GM12878 (cell line): Measurements from ENCODE around the gene DNAI7. TPM values are rescaled to one million over a fixed set of nuclear protein-coding genes. Genes with fewer than 3 reads are reported as not detected.

Experiments used
- ATAC-seq: fragments of 200-7000 bp; cut with Tn5 transposase; 3 replicates; pipeline ENCODE4 v1.9.1; 2020; ENCODE audit warnings: mild to moderate bottlenecking, moderate library complexity
- BruUV-seq: library from RNA; stranded (reverse); fragments of 400-500 nt; replicated peaks from 2 replicates; lab custom pipeline; 2021; lab: Mats Ljungman, UMichigan
- CTCF ChIA-PET: fragments of 300-600 bp; sonication (Branson Sonifier 250); formaldehyde crosslinking; extraction: SDS; loops from one replicate; lab custom pipeline; 2021; ENCODE audit warnings: inconsistent platforms; lab: Yijun Ruan, JAX
- POLR2A ChIA-PET: fragments of 350-600 bp; formaldehyde crosslinking; extraction: SDS; loops from one replicate; lab custom pipeline; 2021; ENCODE audit warnings: inconsistent platforms; lab: Charles Lee
- RAD21 ChIA-PET: fragments of 300-600 bp; sonication (Branson Sonifier 250); formaldehyde crosslinking; loops from one replicate; lab custom pipeline; 2023; ENCODE audit warnings: antibody characterized with exemption; ENCODE audit not compliant: unreplicated experiment; lab: Charles Lee
- SMC1A ChIA-PET: fragments of 300-600 bp; sonication (Branson Sonifier 250); formaldehyde crosslinking; loops from one replicate; lab custom pipeline; 2023; ENCODE audit not compliant: unreplicated experiment, uncharacterized antibody; lab: Charles Lee
- DNase-seq: peaks from one replicate; pipeline ENCODE4 v3.0.0-alpha.2; 2011; ENCODE audit warnings: low read depth, low spot score
- FAIRE-seq: peaks from 3 replicates; lab custom pipeline; 2011; peaks lifted over from hg19 to GRCh38; lab: Jason Lieb, UNC
- H2AFZ ChIP-seq: 2 replicates; pipeline ENCODE4 v1.6.0; 2011; ENCODE audit warnings: low read depth, low read length, control low read depth; ENCODE audit not compliant: control insufficient read depth
- H3K27ac ChIP-seq: 2 replicates; pipeline ENCODE4 v1.5.1; 2011; ENCODE audit warnings: control low read depth; ENCODE audit not compliant: control insufficient read depth, insufficient read depth
- H3K27me3 ChIP-seq, 2 experiments: replicated peaks in 1 of 2; 2 replicates each; pipeline versions ENCODE4 v1.6.0 to v1.6.1; 2011; ENCODE audit warnings: low read length in 1 of 2; ENCODE audit not compliant: control insufficient read depth in 2 of 2, insufficient read depth in 2 of 2
- H3K36me3 ChIP-seq, 2 experiments: 2 replicates each; pipeline ENCODE4 v1.5.1; 2011; ENCODE audit warnings: low read length in 1 of 2; ENCODE audit not compliant: control insufficient read depth in 2 of 2, insufficient read depth in 2 of 2
- H3K4me1 ChIP-seq: 2 replicates; pipeline ENCODE4 v1.6.1; 2011; ENCODE audit warnings: mild to moderate bottlenecking, low read length, moderate library complexity, mixed read lengths; ENCODE audit not compliant: control insufficient read depth, insufficient read depth
- H3K4me2 ChIP-seq: 2 replicates; pipeline ENCODE4 v1.6.0; 2011; ENCODE audit warnings: control low read depth; ENCODE audit not compliant: control insufficient read depth, insufficient read depth
- H3K4me3 ChIP-seq: fragments of 200-600 bp; sonication (generic); 2 replicates; pipeline ENCODE4 v1.5.1; 2016
- H3K79me2 ChIP-seq: 2 replicates; pipeline ENCODE4 v1.6.0; 2011; ENCODE audit warnings: low read length; ENCODE audit not compliant: control insufficient read depth, insufficient read depth
- H3K9ac ChIP-seq: 2 replicates; pipeline ENCODE4 v1.8.0; 2011; ENCODE audit warnings: low read length, control low read depth, mixed read lengths; ENCODE audit not compliant: control insufficient read depth, insufficient read depth
- H3K9me3 ChIP-seq: replicated peaks from 3 replicates; pipeline ENCODE4 v1.5.1; 2011; ENCODE audit warnings: mild to moderate bottlenecking, low read length; ENCODE audit not compliant: control insufficient read depth, insufficient read depth
- H4K20me1 ChIP-seq: 2 replicates; pipeline ENCODE4 v1.6.0; 2011; ENCODE audit not compliant: control insufficient read depth, insufficient read depth
- CEBPB ChIP-seq, 2 experiments: fragments of 150-350 bp in 1 of 2; IDR thresholded peaks; 2 replicates each; pipeline ENCODE4 v1.6.1; 2012 to 2014; ENCODE audit warnings: low read depth in 2 of 2, low read length in 2 of 2, borderline replicate concordance in 1 of 2, inconsistent platforms in 1 of 2
- DPF2 ChIP-seq: fragments of 450-650 bp; IDR thresholded peaks from 2 replicates; pipeline ENCODE4 v1.6.1; 2017; ENCODE audit warnings: mild to moderate bottlenecking
- EGR1 ChIP-seq, 2 experiments: IDR thresholded peaks; 1 replicate in 1 of 2; 2 replicates in 1 of 2; pipeline ENCODE4 v1.6.1; 2011 to 2012; ENCODE audit warnings: low read depth in 2 of 2, low read length in 2 of 2, borderline replicate concordance in 1 of 2, mild to moderate bottlenecking in 1 of 2, moderate library complexity in 1 of 2
- KLF5 ChIP-seq: fragments of 450-650 bp; IDR thresholded peaks from 2 replicates; pipeline ENCODE4 v1.6.1; 2014; ENCODE audit warnings: mild to moderate bottlenecking; ENCODE audit not compliant: partially characterized antibody
- NBN ChIP-seq: fragments of 450-650 bp; IDR thresholded peaks from 2 replicates; pipeline ENCODE4 v1.6.1; 2016
- NFIC ChIP-seq: IDR thresholded peaks from 2 replicates; pipeline ENCODE4 v1.6.1; 2012; ENCODE audit warnings: low read depth, mild to moderate bottlenecking, inconsistent platforms, low read length, moderate library complexity
- SPI1 ChIP-seq: IDR thresholded peaks from 2 replicates; pipeline ENCODE4 v1.6.1; 2011; ENCODE audit warnings: low read depth, mild to moderate bottlenecking, low read length, moderate library complexity, borderline replicate concordance; ENCODE audit not compliant: insufficient read depth
- YBX1 ChIP-seq: fragments of 450-650 bp; IDR thresholded peaks from 2 replicates; pipeline ENCODE4 v1.6.1; 2016; ENCODE audit warnings: antibody characterized with exemption
- ZNF384 ChIP-seq: IDR thresholded peaks from 2 replicates; pipeline ENCODE4 v1.6.1; 2012; ENCODE audit warnings: low read depth, mild to moderate bottlenecking, low read length, improper control_type of control experiment, borderline replicate concordance
- ZZZ3 ChIP-seq: IDR thresholded peaks from 2 replicates; pipeline ENCODE4 v1.6.1; 2011; ENCODE audit warnings: low read depth; ENCODE audit not compliant: control insufficient read depth, insufficient read length
- WGBS: methylation state at CpG from one replicate; pipeline ENCODE4 v1.1.6; 2016; ENCODE audit warnings: low lambda C conversion rate; ENCODE audit not compliant: insufficient replicate concordance, insufficient coverage; ENCODE audit errors: missing lambda C conversion rate; 5-methylcytosine and 5-hydroxymethylcytosine counted together
- in situ Hi-C: fragments of 300-500 bp; cut with MboI; formaldehyde crosslinking; loops from 9 replicates; pipeline ENCODE4 v1.14.3; 2018; ENCODE audit warnings: mixed read lengths
- intact Hi-C: fragments of 100-400 bp; cut with micrococcal nuclease; formaldehyde crosslinking; loops from one replicate; pipeline ENCODE4 v1.14.2; 2022; ENCODE audit not compliant: unreplicated experiment
- polyA plus RNA-seq, 11 experiments: library from polyadenylated mRNA; depleted of rRNA in 4 of 11; unstranded in 6 of 11; stranded (reverse) in 5 of 11; fragments of >200 nt; fragmentation: Nextera tagmentation in 4 of 11; fragmentation: Illumina TruSeq in 1 of 11; extraction: Ambion mirVana in 4 of 11; extraction: Trizol in 1 of 11; gene quantifications; 1 replicate in 1 of 11; 2 replicates in 10 of 11; pipeline versions ENCODE4 v1.2.1 to v1.2.3, GENCODE V29; 2011 to 2016; ENCODE audit warnings: inconsistent platforms in 2 of 11, missing spikeins in 2 of 11, low read depth in 1 of 11
- total RNA-seq, 4 experiments: library from RNA; depleted of rRNA in 3 of 4; stranded (reverse); fragments of >200 nt in 3 of 4; fragmentation: Illumina TruSeq in 1 of 4; extraction: Trizol in 1 of 4; gene quantifications; 2 replicates each; pipeline versions ENCODE4 v1.2.1 to v1.2.3, GENCODE V29; 2013 to 2021
- TF ChIP-seq, protein P1 (sequence below): IDR thresholded peaks from 2 replicates; pipeline ENCODE4 v1.6.1; 2012; ENCODE audit warnings: low read length, inconsistent platforms
- TF ChIP-seq, protein P2 (sequence below): IDR thresholded peaks from 2 replicates; pipeline ENCODE4 v1.6.1; 2012; ENCODE audit warnings: mild to moderate bottlenecking, low read depth, low read length

DNAI7 gene
- total and polyA plus RNA-seq, 10 of the 15 experiments (the other 5 are each of a cell fraction or from before 2014, with no cell fraction given) = 0.05 to 0.48 (median 0.13) TPM; not detected in 4

DNA sequence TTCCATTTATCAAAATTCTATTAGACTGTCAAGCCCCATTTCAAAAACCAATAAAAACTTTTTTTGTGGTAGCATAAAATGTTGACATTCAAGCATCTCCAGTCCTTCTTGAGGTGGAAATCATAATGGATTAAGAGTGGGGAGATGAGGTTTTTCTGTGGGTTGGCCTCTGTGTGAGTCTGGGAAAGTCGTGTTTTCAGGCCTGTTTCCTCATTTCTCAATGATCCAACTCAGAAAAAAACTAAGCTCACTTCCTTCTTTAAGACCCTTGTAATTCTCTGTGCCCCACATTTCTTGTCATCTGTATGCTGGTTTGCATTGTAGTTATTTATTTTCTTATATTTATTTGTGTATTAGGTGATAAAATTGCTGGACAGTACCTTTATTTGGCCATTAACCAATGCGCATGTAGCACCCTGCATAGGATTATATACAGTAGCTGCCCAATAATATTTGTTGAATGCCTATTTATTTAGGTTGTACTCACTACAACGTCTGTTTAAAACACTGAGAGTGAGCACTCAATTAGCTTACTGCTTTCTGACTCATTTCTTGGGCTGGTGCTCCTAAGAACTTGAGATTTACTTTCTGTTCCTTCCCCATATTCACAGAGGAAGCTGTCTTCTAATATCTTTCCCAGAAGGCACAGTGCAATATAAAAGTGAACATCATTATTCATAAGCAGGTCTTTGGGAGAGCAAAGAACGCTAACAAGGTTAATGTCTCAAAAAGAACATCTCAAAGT lies 121.9 kb downstream of the DNAI7 start:
- H3K4me1 ChIP-seq = peaks cover 34% of the 10 kb centered on the region
- CTCF ChIA-PET = interaction anchor here (0.5 to 2.0 kb wide), 4 partner anchors 10 to 168 kb away, joined by 3 to 6 read pairs (median 3); no protein-coding TSS in a partner anchor
- POLR2A ChIA-PET = interaction anchor here (0.6 to 1.5 kb wide), 2 partner anchors 20 to 163 kb away, joined by 3 to 8 read pairs; a partner anchor contains a TSS

DNA sequence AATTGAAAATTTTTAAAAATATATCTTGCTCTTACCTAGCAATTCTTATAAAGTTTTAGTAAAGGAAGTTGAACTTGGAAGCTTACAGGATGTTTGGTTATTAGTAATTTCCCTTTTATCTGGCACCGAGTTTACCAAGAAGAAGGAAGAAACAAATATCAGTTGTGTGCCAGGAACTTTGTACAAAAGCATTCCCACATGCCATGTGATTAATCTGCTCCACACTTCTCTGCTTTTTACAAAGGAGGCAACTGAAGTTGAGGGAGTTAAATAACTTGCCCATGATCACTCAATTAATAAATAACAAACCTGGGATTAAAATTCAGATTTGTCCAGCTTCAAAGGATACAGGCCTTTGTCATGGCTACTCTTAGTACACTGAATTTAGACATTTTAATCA lies 123.6 kb downstream of the DNAI7 start:
- no peak overlapping the region for H3K4me3 ChIP-seq
- RAD21 ChIA-PET = interaction anchor here (2.7 kb wide), 1 partner anchor 19 kb away, joined by 7 read pairs; a partner anchor contains a TSS
- DNase-seq (no peak), ATAC-seq (no peak), FAIRE-seq (no peak)
- no peak overlapping the region for H2AFZ ChIP-seq
- no peaks in the 10 kb centered on the region for H4K20me1 ChIP-seq
- POLR2A ChIA-PET = interaction anchor here (1.3 kb wide), 1 partner anchor 9 kb away, joined by 4 read pairs; no protein-coding TSS in a partner anchor
- BruUV-seq = TSS peak; percentile 1
- no peak overlapping the region for H3K27ac ChIP-seq
- no peaks in the 10 kb centered on the region for H3K27me3 ChIP-seq
- CTCF ChIA-PET = interaction anchor here (1.6 kb wide), 2 partner anchors 9 to 58 kb away, joined by 6 to 7 read pairs; no protein-coding TSS in a partner anchor
- H3K4me2 ChIP-seq = no peak overlapping the region
- H3K79me2 ChIP-seq = peaks cover 17% of the 10 kb centered on the region
- in situ Hi-C loops = no loop called here
- no peak overlapping the region for H3K9ac ChIP-seq
- peaks cover 17 to 32% of the 10 kb centered on the region in 2 experiments for H3K36me3 ChIP-seq
- SMC1A ChIA-PET = interaction anchor here (1.4 to 6.0 kb wide), 3 partner anchors 11 to 79 kb away, joined by 3 to 41 read pairs (median 8); no protein-coding TSS in a partner anchor
- H3K9me3 ChIP-seq = no peaks in the 10 kb centered on the region
- H3K4me1 ChIP-seq = peaks cover 36% of the 10 kb centered on the region
- intact Hi-C loops = loop anchor here (5.0 kb wide), 1 partner anchor 36 kb away; no protein-coding TSS in a partner anchor
- WGBS = 93% methylated on average over 1 of the region's 1 CpG
- TF ChIP-seq ZZZ3 (no peak), YBX1 (no peak), ZNF384 (no peak), DPF2 (no peak), EGR1 (IDR thresholded peaks at IDR 0.05; ENCODE audit: borderline replicate concordance in 1 of 2, low read depth in 2 of 2, low read length in 2 of 2) (no peak)
- TF ChIP-seq, protein P1, sequence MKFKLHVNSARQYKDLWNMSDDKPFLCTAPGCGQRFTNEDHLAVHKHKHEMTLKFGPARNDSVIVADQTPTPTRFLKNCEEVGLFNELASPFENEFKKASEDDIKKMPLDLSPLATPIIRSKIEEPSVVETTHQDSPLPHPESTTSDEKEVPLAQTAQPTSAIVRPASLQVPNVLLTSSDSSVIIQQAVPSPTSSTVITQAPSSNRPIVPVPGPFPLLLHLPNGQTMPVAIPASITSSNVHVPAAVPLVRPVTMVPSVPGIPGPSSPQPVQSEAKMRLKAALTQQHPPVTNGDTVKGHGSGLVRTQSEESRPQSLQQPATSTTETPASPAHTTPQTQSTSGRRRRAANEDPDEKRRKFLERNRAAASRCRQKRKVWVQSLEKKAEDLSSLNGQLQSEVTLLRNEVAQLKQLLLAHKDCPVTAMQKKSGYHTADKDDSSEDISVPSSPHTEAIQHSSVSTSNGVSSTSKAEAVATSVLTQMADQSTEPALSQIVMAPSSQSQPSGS = no peak
- TF ChIP-seq, protein P2, sequence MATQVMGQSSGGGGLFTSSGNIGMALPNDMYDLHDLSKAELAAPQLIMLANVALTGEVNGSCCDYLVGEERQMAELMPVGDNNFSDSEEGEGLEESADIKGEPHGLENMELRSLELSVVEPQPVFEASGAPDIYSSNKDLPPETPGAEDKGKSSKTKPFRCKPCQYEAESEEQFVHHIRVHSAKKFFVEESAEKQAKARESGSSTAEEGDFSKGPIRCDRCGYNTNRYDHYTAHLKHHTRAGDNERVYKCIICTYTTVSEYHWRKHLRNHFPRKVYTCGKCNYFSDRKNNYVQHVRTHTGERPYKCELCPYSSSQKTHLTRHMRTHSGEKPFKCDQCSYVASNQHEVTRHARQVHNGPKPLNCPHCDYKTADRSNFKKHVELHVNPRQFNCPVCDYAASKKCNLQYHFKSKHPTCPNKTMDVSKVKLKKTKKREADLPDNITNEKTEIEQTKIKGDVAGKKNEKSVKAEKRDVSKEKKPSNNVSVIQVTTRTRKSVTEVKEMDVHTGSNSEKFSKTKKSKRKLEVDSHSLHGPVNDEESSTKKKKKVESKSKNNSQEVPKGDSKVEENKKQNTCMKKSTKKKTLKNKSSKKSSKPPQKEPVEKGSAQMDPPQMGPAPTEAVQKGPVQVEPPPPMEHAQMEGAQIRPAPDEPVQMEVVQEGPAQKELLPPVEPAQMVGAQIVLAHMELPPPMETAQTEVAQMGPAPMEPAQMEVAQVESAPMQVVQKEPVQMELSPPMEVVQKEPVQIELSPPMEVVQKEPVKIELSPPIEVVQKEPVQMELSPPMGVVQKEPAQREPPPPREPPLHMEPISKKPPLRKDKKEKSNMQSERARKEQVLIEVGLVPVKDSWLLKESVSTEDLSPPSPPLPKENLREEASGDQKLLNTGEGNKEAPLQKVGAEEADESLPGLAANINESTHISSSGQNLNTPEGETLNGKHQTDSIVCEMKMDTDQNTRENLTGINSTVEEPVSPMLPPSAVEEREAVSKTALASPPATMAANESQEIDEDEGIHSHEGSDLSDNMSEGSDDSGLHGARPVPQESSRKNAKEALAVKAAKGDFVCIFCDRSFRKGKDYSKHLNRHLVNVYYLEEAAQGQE = no peak

More for the DNA sequence above, 121.9 kb downstream of the DNAI7 start:
- in situ Hi-C loops = no loop called here
- Histone ChIP-seq H2AFZ (no peak overlapping the region), H4K20me1 (no peaks in the 10 kb centered on the region), H3K4me3 (no peak overlapping the region), H3K36me3 (peaks cover 13 to 22% of the 10 kb centered on the region in 2 experiments), H3K9ac (no peak overlapping the region), H3K9me3 (no peaks in the 10 kb centered on the region; the same call in 2 of the 3 replicates), H3K4me2 (peak overlapping the region; percentile 17; the same call in 1 of the 2 replicates), H3K27ac (peak overlapping the region; percentile 22), H3K79me2 (peaks cover 17% of the 10 kb centered on the region), H3K27me3 (no peaks in the 10 kb centered on the region)
- TF ChIP-seq NBN (no peak), CEBPB (IDR thresholded peaks at IDR 0.05; ENCODE audit: borderline replicate concordance in 1 of 2, low read depth in 2 of 2, low read length in 2 of 2) (no peak), NFIC (0 out of 2 replicates have a peak, but pooled peaks have one; percentile 12), KLF5 (no peak), SPI1 (peak; percentile 15; the same call in 1 of the 2 replicates)
- intact Hi-C loops = loop anchor here (5.0 kb wide), 1 partner anchor 34 kb away; no protein-coding TSS in a partner anchor
- 37% methylated on average over 4 of the region's 4 CpGs for WGBS
- ChIA-PET SMC1A (interaction anchor here (0.7 to 6.0 kb wide), 13 partner anchors 10 to 82 kb away, joined by 3 to 41 read pairs (median 3); a partner anchor contains a TSS), RAD21 (interaction anchor here (0.7 to 2.7 kb wide), 4 partner anchors 20 to 78 kb away, joined by 3 to 7 read pairs (median 4); a partner anchor contains a TSS)
- no peak for DNase-seq
- FAIRE-seq = no peak
- ATAC-seq = peak; percentile 27
- no TSS peak for BruUV-seq
